Femur (tissue), 1 donor: Measurements from ENCODE around the gene MFSD2B.
"Not testable (repeated sequence)": the region's sequence is repeated elsewhere in the genome, so short reads cannot be mapped to it uniquely, and the experiment has no call there.

Source experiments
- DNase-seq: peaks from one replicate; pipeline ENCODE4 v3.0.0-alpha.2; 2017

The MFSD2B gene

GRCh38 chr2:24019729-24020128, 9.8 kb downstream of the MFSD2B start:
- DNase-seq, result no peak

DNA sequence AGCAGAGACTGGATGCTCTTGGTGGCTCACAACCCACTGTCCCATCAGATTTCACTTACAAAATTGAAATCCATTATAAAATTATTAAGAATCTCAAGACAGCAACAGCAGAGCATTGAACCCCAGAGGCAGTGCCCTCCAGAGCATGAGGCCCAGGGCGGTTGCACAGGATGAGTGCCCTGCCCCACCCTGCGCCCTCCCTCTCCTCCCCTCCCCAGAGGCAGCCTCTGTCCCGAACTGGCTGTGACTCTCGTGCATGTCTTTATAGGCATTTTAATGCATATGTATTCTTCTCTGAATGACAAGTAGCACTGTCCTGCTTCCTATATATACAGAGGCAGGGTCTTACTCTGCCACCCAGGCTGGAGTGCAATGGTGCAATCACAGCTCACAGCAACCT, 10.4 kb downstream of the MFSD2B start:
- DNase-seq, result no peak

GRCh38 chr2:24021122-24021998, 11.5 kb downstream of the MFSD2B start:
- no peak for DNase-seq

GRCh38 chr2:24022324-24022974, 12.6 kb downstream of the MFSD2B start:
- no peak for DNase-seq

DNA sequence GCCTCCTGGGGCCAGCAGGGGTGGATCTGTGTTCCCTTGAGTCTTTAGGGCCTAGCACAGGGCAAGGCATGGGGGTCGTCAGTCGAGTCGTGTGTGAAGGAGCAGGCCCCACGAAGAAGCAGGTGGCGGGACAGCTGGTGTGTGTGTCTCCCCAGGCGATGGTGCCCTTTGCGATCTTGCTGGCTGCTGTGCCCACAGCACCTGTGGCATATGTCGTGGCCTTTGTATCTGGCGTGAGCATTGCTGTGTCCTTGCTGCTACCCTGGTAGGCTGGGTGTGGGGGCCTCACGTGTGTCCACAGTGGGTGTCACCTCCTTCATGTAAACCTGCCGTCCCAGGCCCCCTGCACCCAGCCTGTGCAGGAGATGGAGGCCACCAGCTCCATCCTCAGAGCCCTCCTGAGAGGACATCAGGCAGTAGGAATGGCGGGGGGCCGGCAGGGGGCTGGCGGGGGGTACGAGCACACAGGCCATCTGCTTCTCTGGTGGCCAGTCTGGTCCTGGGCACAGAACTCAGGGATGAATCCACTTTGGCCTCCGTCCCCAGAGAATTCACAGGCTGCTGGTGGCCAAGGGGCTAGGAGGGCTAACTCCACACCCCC, 13.2 kb downstream of the MFSD2B start:
- DNase-seq, result no peak

DNA sequence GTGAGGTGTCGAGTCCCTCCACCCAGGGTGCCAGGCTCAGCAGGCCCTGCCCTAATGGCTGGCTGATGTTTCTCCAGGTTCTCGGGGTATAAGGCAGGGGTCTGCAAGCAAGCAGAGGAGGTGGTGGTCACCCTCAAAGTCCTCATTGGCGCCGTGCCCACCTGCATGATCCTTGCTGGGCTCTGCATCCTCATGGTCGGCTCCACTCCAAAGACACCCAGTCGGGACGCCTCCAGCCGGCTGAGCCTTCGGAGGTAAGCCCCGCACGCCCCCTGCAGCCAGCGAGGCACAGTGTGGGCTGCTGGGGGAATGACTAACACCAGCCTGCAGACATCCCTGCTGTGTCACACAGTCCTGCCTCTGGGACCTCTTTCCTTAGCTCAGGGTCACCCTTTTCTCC, 14.1 kb downstream of the MFSD2B start:
- DNase-seq, result no peak

GRCh38 chr2:24024996-24025663, 15.2 kb downstream of the MFSD2B start:
- no peak for DNase-seq

DNA sequence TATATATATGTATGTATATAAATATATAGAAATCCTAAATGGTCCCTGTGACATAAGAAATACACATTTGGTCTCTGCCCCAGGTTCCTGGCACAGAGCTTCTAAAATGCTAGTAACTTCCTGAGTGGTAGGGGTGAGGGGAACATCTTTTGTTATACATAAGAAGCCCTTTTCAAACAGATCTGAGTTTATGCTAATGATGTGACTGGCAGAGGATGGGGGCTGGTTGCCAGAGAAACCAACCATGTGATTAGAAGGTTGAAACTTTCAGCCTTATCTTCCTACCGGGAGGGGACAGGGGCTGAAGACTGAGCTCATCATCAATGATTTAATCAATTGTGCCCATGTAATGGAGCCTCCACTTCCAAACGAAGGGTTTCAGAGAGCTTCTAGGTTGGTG, 16.3 kb downstream of the MFSD2B start:
- DNase-seq, result no peak

DNA sequence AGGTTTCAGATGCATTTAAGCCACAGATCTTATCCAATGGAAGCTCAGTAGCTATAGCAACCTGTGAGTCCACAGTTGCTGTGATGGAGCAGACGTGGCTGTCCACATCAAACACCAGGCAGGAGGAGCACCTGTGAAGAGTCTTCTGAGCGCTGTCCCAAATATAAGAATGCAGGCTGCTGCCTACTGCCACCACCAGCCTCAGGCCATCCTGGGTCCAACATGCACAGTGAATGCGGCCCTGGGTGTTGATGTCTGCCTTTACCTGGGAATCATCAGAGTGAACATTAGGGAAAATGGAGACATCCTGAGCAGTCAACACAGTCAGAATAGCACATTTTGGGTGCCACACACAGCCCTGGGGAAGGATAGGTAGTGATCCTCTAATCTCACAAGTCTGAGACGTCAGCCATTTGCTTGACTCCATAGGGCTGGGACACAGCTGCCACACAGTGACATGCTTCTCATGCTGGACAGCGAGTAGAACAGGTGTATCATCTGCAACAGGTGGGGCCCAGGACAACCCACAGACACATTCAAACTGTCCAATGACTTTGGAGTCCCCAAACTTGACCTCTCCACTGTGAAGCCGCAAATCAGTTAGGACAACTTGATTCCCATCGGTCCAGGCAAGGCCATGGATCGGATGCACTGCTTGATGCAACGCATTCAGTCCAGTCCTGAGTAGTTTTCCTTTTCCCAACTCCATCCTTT, 29.1 kb downstream of the MFSD2B start:
- no peak for DNase-seq

GRCh38 chr2:24040511-24040910, 30.6 kb downstream of the MFSD2B start:
- no peak for DNase-seq

- not testable (repeated sequence) for DNase-seq
Measured at GRCh38 chr2:24043133-24043532, 33.2 kb downstream of the MFSD2B start.

GRCh38 chr2:24045511-24046508, 35.9 kb downstream of the MFSD2B start:
- DNase-seq, result no peak

- DNase-seq, result no peak
Measured at GRCh38 chr2:24046599-24046929, 36.7 kb downstream of the MFSD2B start.

- peak; percentile 98 for DNase-seq
Measured at GRCh38 chr2:24046930-24047702, 37.2 kb downstream of the MFSD2B start, which contains the start of gene WDCP. Gene WDCP (minus strand): TSS chr2:24047391. CDS start chr2:24039494, 7,897 bp downstream.

DNA sequence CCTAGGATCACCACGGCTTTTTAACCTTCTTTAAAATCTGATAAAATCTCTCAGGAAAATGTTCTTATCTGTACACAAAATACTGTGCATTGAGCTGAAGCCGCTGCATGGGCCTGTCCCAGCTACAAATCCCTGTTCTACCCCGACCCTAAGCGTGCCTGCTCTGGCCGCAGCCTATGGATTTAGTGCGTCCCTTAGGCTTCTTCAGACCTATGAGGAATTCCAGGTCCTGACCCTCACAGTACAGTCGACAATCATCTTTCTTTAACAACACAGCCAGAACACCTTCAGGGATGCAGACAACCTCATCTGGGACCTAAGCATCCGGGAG, 37.8 kb downstream of the MFSD2B start:
- DNase-seq, result no peak

DNA sequence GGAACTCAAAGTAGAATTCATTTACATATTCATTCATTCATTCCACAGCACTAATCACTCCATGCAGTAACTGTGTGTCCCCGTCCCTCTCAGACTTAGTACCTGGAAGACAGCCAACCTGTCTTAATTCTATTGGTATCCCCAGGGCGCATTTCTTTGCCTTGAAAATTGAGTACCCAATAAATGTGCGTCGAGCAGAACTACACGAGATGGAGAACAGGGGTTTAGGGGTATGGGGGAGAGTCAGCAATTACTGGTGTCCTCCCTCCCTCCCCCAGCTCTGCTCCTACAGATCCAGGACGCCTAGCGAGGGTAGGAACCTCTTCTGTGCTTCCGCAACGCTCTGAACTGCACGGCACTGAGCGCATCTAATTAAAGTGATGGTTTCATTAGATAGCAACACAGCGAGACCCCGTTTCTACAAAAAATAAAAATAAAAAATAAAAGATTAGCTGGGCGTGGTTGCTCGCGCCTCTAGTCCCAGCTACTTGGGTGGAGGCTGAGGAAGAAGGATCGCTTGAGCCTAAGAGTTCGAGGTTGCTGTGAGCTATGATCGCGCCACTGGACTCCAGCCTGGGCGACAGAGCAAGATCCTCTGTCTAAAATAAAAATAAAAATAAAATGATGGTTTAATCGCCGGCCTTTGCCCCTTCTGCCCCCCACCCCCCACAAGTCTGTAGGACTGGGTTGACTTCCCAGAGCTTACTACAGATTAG, 39.0 kb downstream of the MFSD2B start:
- no peak for DNase-seq

DNA sequence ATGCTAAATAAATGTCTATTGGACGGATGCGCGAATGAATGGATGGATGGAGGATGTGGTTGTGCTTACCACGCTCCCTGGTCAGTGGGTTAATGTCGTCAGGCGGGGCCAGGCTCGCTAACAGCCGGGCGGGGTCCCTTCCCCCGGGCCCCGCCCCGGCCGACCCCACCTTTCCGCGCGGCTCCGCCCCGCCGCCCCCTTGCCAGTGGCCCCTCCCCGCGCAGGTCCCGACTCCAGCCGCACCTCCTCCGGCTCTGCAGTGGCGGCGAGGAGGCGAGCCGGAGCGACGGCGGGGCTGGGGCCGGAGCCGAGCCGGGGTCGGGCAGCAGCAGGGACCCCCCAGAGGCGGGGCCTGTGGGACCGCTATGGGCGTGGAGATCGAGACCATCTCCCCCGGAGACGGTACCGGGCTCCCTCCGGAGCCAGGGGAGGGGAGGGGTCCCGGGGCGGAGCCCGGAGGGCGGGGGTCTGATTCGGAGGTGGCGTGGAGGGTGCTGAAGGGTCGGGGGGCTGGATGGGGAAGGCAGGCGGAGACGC, 39.7 kb downstream of the MFSD2B start, which contains the start of gene FKBP1B:
Gene FKBP1B (plus strand): TSS at position 257 of the 537 bp plus-strand sequence. CDS start 109 bp downstream, at position 366.
- DNase-seq, result peak; percentile 63

GRCh38 chr2:24050041-24050979, 40.4 kb downstream of the MFSD2B start:
- DNase-seq, result peak; percentile 40
